Measurements from ENCODE around the gene ADD3.

Gene ADD3

DNA sequence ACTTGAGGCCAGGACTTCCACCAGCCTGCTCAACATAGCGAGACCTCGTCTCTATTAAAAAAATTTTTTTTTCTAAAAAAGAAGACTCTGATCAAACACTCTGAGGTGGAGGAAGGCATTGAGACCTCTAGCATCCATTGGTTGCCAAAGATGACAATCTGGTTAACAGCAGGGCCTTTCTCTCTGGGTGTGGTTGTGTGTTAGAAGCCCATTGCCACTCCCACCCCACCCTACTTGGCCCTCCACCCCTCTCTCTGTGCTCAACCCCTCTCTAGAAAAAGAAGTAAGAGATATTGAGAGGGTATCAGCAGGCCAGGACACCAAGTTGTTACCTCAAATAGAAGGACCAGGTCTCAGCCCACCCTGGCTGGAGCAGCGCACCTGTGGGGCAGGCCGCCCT lies 142.3 kb downstream of the ADD3 start:
- no peak for TF ChIP-seq POLR2A (IDR thresholded peaks at IDR 0.05; ENCODE audit: low read depth, low read length)
- TF ChIP-seq PAX5 (IDR thresholded peaks at IDR 0.05; ENCODE audit: insufficient read depth, low read length, severe bottlenecking) = no peak
- TF ChIP-seq POU2F2 (IDR thresholded peaks at IDR 0.05; ENCODE audit: low read depth, low read length) = no peak
- TF ChIP-seq POLR2AphosphoS5 (IDR thresholded peaks at IDR 0.05; ENCODE audit: low read depth, low read length) = no peak
- TF ChIP-seq TAF1 (IDR thresholded peaks at IDR 0.05; ENCODE audit: low read depth, low read length) = no peak
- TF ChIP-seq SPI1 (IDR thresholded peaks at IDR 0.05; ENCODE audit: low read depth, low read length) = no peak
- FAIRE-seq = no peak
- no peak for DNase-seq (ENCODE audit: insufficient read length, low spot score)

DNA sequence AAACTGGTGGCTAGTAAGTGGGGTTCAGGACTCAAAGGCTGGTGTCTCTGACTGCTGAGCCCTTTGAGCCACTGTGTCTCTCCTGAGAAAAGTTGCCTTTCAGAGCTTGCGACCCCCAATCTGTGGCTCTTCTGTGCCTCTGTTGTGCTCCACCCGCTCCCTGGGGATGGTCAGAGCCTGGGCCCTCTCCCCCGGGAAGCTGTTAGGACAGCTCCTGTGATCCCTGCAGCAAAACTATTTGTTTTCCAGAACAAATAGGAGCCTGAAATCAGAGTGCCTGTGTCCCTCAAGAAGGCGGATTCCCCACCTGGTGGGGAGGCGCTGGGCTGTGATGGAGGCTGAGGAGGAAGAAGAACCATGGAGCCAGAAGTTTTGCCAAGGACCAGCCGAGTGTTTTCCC lies 143.2 kb downstream of the ADD3 start:
- DNase-seq (ENCODE audit: insufficient read length, low spot score) (no peak), FAIRE-seq (no peak)
- TF ChIP-seq TAF1 (IDR thresholded peaks at IDR 0.05; ENCODE audit: low read depth, low read length) (no peak), POLR2A (IDR thresholded peaks at IDR 0.05; ENCODE audit: low read depth, low read length) (no peak), PAX5 (IDR thresholded peaks at IDR 0.05; ENCODE audit: insufficient read depth, low read length, severe bottlenecking) (no peak), POU2F2 (IDR thresholded peaks at IDR 0.05; ENCODE audit: low read depth, low read length) (no peak), SPI1 (IDR thresholded peaks at IDR 0.05; ENCODE audit: low read depth, low read length) (no peak), POLR2AphosphoS5 (IDR thresholded peaks at IDR 0.05; ENCODE audit: low read depth, low read length) (no peak)

DNA sequence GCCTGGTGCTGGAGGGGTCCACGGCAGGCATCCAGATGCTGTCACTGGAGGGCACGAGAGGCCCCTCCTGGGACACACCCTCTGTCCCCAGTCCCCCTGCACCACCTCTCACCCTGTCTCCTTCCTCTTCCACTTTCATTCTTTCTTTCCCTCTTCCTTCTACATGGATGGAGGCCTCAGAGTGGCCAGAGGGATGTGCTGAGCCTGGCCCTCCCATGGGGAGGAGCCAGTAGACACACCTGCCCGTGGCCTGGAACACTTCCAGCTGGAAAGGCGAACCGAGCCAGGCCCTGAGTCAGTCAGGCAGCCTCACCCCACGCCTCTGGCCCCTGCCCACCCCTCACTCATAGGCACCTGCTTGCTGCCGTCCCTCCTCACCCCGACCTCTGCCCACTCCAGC lies 143.7 kb downstream of the ADD3 start:
- DNase-seq (ENCODE audit: insufficient read length, low spot score) = no peak

DNA sequence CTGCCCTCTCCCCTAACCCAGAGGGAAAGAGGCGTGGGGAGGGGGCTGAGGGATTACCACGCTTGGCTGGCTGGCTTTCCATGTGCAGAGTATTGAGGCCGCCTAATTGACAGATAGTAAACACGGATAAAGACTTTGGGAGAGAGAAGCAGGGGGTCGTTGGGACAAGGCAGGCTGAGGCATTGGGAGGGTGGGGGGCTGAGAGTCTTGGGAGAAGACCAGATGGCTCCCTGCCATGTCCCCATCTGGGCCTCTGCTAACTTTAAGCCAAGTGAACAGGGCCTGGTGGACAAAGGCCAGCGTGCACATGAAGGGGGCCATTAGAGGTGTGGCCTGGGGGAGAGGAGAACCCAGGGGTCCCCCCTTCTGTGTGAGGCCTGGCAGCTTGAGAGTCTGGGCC lies 144.2 kb downstream of the ADD3 start:
- DNase-seq (ENCODE audit: insufficient read length, low spot score) (no peak), FAIRE-seq (no peak)
- TF ChIP-seq POLR2AphosphoS5 (IDR thresholded peaks at IDR 0.05; ENCODE audit: low read depth, low read length) = no peak
- TF ChIP-seq POLR2A (IDR thresholded peaks at IDR 0.05; ENCODE audit: low read depth, low read length) = no peak
- TF ChIP-seq SPI1 (IDR thresholded peaks at IDR 0.05; ENCODE audit: low read depth, low read length) = no peak
- TF ChIP-seq TAF1 (IDR thresholded peaks at IDR 0.05; ENCODE audit: low read depth, low read length) = no peak

More for the DNA sequence above, 143.7 kb downstream of the ADD3 start:
- no peak for FAIRE-seq
- TF ChIP-seq POLR2AphosphoS5 (IDR thresholded peaks at IDR 0.05; ENCODE audit: low read depth, low read length) (no peak), TAF1 (IDR thresholded peaks at IDR 0.05; ENCODE audit: low read depth, low read length) (no peak), PAX5 (IDR thresholded peaks at IDR 0.05; ENCODE audit: insufficient read depth, low read length, severe bottlenecking) (no peak), SPI1 (IDR thresholded peaks at IDR 0.05; ENCODE audit: low read depth, low read length) (no peak), POU2F2 (IDR thresholded peaks at IDR 0.05; ENCODE audit: low read depth, low read length) (no peak), POLR2A (IDR thresholded peaks at IDR 0.05; ENCODE audit: low read depth, low read length) (no peak)

DNA sequence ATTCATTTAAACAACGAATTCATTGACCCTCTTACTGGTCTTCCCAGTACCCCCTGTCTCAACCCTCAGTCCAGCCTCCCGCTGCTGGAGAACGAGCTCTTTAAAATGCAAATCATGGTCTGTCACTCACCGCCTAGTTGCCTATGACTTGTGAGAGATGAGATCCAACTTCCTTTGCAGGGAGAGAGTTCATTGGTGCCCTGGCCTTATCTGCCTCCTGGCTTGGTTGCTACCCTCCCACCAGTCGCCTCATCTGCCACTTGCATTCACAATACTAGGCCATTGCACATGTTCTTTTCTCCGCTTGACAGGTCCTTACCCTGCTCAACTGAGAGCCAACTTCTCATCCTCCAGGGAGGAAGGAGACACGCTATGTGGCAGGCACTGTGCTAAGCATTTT lies 145.6 kb downstream of the ADD3 start:
- no peak for TF ChIP-seq POLR2A (IDR thresholded peaks at IDR 0.05; ENCODE audit: low read depth, low read length)
- no peak for TF ChIP-seq POLR2AphosphoS5 (IDR thresholded peaks at IDR 0.05; ENCODE audit: low read depth, low read length)
- peak; percentile 81; the same call in 1 of the 2 replicates for TF ChIP-seq POU2F2 (IDR thresholded peaks at IDR 0.05; ENCODE audit: low read depth, low read length)
- 0 out of 2 replicates have a peak, but pooled peaks have one; percentile 7 for TF ChIP-seq SPI1 (IDR thresholded peaks at IDR 0.05; ENCODE audit: low read depth, low read length)
- TF ChIP-seq TAF1 (IDR thresholded peaks at IDR 0.05; ENCODE audit: low read depth, low read length) = no peak
- FAIRE-seq (peak; percentile 86), DNase-seq (ENCODE audit: insufficient read length, low spot score) (no peak)

DNA sequence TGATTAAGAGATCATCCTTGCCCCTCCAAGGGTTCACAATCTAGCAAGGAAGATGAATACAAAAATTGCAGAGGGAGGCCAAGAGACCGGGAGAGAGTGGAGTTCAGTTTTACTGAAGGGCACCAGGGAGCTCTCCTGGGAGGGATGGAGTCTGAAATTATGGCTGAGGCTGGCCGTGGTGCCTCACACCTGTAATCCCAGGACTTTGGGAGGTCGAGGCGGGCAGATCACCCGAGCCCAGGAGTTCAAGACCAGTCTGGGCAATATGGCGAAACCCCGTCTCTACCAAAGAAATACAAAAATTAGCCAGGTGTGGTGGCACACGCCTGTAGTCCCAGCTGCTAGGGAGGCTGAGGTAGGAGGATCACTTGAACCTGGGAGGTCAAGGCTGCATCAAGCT lies 148.3 kb downstream of the ADD3 start:
- TF ChIP-seq PAX5 (IDR thresholded peaks at IDR 0.05; ENCODE audit: insufficient read depth, low read length, severe bottlenecking) (no peak), POLR2A (IDR thresholded peaks at IDR 0.05; ENCODE audit: low read depth, low read length) (no peak), POU2F2 (IDR thresholded peaks at IDR 0.05; ENCODE audit: low read depth, low read length) (no peak), POLR2AphosphoS5 (IDR thresholded peaks at IDR 0.05; ENCODE audit: low read depth, low read length) (no peak), TAF1 (IDR thresholded peaks at IDR 0.05; ENCODE audit: low read depth, low read length) (no peak), SPI1 (IDR thresholded peaks at IDR 0.05; ENCODE audit: low read depth, low read length) (no peak)
- DNase-seq (ENCODE audit: insufficient read length, low spot score) (no peak), FAIRE-seq (peak; percentile 72)

DNA sequence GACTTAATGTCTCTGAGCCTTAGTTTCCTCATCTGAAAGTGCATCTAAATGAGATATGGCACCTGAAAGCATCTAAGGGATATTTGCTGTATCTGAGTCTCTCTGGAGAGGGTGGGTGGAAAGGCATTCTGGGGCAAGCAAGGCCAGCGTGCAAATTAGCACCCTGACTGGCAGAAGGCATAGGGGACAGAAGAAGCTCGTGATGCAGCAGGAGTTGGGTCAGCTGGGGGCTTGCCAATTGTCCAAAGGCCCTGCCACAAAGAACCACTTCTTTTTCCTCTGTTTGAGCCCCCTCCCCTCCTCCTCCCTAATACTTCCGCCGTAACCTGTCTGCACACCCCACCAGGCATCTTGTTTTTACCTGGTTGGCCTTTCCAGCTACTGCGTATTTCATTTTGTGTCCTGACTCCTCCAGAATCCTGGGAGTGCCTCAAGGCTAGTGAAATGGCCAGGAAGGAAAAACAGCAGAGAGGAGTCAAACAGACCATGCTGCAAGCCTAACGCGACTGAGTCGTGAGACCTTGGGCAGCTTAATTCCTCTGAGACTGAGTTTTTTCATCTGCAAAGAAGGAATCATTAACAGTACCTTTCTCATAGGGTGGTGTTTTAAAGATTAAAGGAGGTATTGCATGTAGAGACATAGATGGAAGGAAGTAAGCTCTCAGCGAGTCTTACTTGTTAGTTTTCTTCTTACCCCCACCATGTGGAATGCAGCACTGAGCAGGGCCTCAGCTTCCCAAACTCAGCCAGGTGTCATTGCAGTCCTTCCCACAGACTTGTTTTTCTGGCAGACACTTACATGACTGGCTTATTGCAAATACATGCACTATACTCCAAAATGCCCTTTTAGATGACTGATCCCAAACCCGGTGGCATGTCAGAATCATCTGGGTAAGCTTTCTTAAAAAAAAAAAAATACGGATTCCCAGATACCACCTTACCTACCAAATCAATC lies 150.5 kb downstream of the ADD3 start:
- DNase-seq (ENCODE audit: insufficient read length, low spot score) (no peak), FAIRE-seq (peak; percentile 81)
- TF ChIP-seq SPI1 (IDR thresholded peaks at IDR 0.05; ENCODE audit: low read depth, low read length) = no peak
- TF ChIP-seq POLR2A (IDR thresholded peaks at IDR 0.05; ENCODE audit: low read depth, low read length) = no peak
- TF ChIP-seq POU2F2 (IDR thresholded peaks at IDR 0.05; ENCODE audit: low read depth, low read length) = no peak
- no peak for TF ChIP-seq PAX5 (IDR thresholded peaks at IDR 0.05; ENCODE audit: insufficient read depth, low read length, severe bottlenecking)
- no peak for TF ChIP-seq TAF1 (IDR thresholded peaks at IDR 0.05; ENCODE audit: low read depth, low read length)
- no peak for TF ChIP-seq POLR2AphosphoS5 (IDR thresholded peaks at IDR 0.05; ENCODE audit: low read depth, low read length)

DNA sequence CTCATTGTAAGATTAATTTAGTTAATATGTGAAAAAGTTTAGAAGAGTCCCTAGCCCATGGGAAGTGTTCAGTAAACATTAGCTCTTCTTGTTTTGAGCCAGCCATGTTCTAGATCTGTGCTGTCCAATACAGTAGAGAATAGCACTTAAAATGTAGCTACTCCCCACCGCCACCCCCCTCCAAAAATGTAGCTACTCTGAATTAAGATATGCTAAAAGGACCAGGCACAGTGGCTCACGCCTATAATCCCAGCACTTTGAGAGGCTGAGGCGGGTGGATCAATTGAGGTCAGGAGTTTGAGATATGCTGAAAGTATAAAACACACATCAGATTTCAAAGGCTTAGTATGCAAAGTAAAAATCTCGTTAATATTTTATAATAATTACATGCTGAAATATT lies 152.3 kb downstream of the ADD3 start:
- FAIRE-seq (no peak), DNase-seq (ENCODE audit: insufficient read length, low spot score) (no peak)
- no peak for TF ChIP-seq SPI1 (IDR thresholded peaks at IDR 0.05; ENCODE audit: low read depth, low read length)
- no peak for TF ChIP-seq PAX5 (IDR thresholded peaks at IDR 0.05; ENCODE audit: insufficient read depth, low read length, severe bottlenecking)
- no peak for TF ChIP-seq POLR2AphosphoS5 (IDR thresholded peaks at IDR 0.05; ENCODE audit: low read depth, low read length)
- no peak for TF ChIP-seq POLR2A (IDR thresholded peaks at IDR 0.05; ENCODE audit: low read depth, low read length)
- TF ChIP-seq POU2F2 (IDR thresholded peaks at IDR 0.05; ENCODE audit: low read depth, low read length) = no peak
- TF ChIP-seq TAF1 (IDR thresholded peaks at IDR 0.05; ENCODE audit: low read depth, low read length) = no peak

DNA sequence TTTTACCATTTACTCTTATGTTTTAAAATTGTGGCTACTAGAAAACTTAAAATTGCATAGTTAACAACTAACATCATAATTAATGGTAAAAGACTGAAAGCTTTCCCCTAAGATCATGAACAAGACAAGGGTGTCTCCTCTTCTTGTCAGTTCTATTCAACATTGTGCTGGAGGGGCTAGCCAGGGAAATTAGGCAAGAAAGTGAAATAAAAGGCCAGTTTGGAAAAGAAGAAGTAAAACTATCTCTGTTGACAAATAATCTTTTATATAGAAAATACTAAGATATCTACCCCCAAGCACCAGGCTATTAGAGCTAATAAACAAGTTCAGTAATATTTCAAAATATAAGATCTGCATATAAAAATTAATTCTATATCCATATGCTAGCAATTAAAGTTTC lies 152.7 kb downstream of the ADD3 start:
- FAIRE-seq (no peak), DNase-seq (ENCODE audit: insufficient read length, low spot score) (no peak)
- TF ChIP-seq SPI1 (IDR thresholded peaks at IDR 0.05; ENCODE audit: low read depth, low read length) (no peak), POU2F2 (IDR thresholded peaks at IDR 0.05; ENCODE audit: low read depth, low read length) (no peak), POLR2AphosphoS5 (IDR thresholded peaks at IDR 0.05; ENCODE audit: low read depth, low read length) (no peak), TAF1 (IDR thresholded peaks at IDR 0.05; ENCODE audit: low read depth, low read length) (no peak), POLR2A (IDR thresholded peaks at IDR 0.05; ENCODE audit: low read depth, low read length) (no peak), PAX5 (IDR thresholded peaks at IDR 0.05; ENCODE audit: insufficient read depth, low read length, severe bottlenecking) (no peak)
